ENCODE results near the gene SAMD3.
"Not testable (repeated sequence)": the region's sequence is repeated elsewhere in the genome, so short reads cannot be mapped to it uniquely, and the experiment has no call there.

Gene SAMD3, protein sequence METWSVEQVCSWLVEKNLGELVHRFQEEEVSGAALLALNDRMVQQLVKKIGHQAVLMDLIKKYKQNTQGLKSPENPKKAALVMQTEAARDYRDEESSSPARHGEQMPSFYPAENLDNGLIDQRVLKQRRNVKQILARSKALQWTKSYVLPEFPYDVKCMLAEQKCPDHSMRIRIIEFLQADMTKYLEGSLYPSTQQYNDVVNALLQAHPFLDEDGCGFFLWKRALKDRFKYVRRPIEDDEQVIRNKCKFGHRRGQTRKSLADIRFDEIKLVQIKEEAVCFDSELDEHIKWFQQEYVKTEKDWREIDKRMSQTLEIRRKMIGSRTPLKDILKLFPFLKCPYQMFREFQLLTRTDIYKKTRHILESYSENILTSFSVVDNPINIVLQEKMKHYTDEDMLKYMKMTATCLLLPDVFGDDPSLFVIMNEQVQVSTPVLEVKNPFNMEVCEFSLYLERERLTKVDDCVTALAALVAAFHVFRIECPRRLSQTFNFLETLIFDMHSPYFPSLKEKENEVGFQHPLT

DNA sequence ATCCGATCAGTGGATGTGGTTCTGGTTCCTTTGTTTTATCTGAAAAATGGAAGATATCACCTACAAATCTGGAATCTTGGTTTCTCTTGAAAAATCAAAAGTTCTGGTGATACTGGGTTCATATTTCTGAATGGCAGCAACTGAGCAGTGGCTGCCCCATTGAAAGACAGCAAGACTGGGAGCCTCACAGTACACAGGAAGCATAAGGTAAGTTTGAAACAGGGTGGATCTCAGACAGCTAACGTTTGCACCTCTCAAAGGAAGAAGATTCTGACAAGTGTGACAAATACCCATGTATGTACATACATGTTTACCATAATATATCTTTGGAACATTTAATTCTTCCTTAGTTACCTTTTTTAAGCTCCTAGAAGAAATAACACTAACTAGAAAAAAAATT is at the start of gene SAMD3:
SAMD3 (minus strand) TSS at position 177 of the 400 bp plus-strand sequence. CDS start 7,678 bp downstream, outside the sequence.
- Histone ChIP-seq H3K4me3 (ENCODE audit: low read depth, low read length) (no peak within 1 kb of the TSS), H3K27me3 (ENCODE audit: insufficient read depth, low read depth, severe bottlenecking) (no peaks in the 10 kb centered on the region), H3K9me3 (ENCODE audit: severe bottlenecking) (no peaks in the 10 kb centered on the region), H3K36me3 (no peaks in the 10 kb centered on the region), H3K27ac (no peak within 1 kb of the TSS)
- DNase-seq = no peak
- TF ChIP-seq, protein P1, sequence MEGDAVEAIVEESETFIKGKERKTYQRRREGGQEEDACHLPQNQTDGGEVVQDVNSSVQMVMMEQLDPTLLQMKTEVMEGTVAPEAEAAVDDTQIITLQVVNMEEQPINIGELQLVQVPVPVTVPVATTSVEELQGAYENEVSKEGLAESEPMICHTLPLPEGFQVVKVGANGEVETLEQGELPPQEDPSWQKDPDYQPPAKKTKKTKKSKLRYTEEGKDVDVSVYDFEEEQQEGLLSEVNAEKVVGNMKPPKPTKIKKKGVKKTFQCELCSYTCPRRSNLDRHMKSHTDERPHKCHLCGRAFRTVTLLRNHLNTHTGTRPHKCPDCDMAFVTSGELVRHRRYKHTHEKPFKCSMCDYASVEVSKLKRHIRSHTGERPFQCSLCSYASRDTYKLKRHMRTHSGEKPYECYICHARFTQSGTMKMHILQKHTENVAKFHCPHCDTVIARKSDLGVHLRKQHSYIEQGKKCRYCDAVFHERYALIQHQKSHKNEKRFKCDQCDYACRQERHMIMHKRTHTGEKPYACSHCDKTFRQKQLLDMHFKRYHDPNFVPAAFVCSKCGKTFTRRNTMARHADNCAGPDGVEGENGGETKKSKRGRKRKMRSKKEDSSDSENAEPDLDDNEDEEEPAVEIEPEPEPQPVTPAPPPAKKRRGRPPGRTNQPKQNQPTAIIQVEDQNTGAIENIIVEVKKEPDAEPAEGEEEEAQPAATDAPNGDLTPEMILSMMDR (IDR thresholded peaks at IDR 0.05; ENCODE audit: low read depth, low read length) = no peak

DNA sequence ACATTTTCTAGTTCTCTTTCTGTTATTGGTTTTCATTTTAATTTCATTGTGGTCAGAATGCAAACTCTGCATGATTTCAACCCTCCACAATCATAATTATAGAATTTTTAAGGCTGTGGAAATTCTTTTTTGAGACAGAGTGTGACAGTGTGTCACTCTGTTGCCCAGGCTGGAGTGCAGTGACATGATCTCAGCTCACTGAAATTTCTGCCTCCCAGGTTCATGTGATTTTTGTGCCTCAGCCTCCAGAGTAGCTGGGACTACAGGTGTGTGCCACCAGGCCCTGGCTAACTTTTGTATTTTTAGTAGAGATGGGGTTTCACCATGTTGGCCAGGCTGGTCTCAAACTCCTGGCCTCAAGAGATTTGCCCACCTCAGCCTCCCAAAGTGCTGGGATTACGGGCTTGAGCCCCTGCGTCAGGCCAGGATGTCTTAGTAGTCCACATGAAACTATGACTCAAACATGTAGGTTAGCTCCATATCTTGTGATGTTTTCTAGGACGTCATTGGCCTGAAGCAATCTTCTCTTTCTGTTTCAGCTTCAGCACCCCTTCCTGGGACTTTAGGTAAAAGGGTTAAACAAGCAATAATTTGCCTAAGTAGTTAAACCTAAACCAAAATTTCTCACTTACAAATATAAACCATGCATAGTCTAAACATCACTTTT is 47.4 kb upstream of the SAMD3 start:
- TF ChIP-seq, protein P1 (IDR thresholded peaks at IDR 0.05; ENCODE audit: low read depth, low read length) = no peak

DNA sequence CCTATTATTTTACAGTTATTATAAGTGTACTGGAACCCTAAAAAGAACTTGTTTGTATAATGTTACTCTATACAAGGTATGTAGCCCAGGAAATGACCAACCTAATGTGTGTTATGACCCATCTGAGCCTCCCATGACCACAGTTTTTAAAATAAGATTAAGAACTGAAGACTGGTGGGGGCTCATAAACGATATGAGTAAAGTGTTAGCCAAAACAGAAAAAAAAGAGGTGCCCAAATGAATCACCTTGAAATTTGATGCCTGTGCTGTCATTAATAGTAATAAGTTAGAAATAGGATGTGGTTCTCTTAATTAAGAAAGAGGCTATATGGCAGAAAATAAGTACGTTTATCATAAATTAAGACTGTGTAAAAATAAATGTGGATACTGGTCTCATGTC is 42.8 kb upstream of the SAMD3 start:
- H3K27me3 ChIP-seq (ENCODE audit: insufficient read depth, low read depth, severe bottlenecking); H3K36me3 ChIP-seq; H3K4me3 ChIP-seq (ENCODE audit: low read depth, low read length); H3K27ac ChIP-seq; H3K9me3 ChIP-seq (ENCODE audit: severe bottlenecking); DNase-seq: not testable (repeated sequence)

More for the DNA sequence above, 47.4 kb upstream of the SAMD3 start:
- no peaks in the 10 kb centered on the region for H3K36me3 ChIP-seq
- H3K27me3 ChIP-seq (ENCODE audit: insufficient read depth, low read depth, severe bottlenecking) = no peaks in the 10 kb centered on the region
- H3K27ac ChIP-seq = no peak overlapping the region
- DNase-seq = no peak
- H3K4me3 ChIP-seq (ENCODE audit: low read depth, low read length) = no peak overlapping the region
- no peaks in the 10 kb centered on the region for H3K9me3 ChIP-seq (ENCODE audit: severe bottlenecking)

DNA sequence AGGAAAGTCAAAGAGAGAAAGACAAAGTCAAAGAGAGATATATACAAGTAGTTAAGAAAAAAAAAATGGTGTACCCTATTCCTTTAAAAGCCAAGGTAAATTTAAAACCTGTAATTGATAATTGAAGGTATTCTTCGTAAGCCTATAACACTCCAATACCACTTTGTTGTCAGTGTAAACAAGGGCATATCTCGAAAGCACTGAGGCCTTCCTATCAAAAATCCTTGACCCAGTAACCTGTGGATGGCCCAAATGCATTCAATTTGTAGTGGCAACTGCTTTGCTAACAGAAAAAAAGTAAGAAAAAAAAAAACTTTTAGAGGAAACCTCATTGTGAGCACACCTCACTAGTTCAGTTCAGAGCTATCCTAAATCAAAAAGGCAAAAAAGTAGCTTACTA is 39.3 kb upstream of the SAMD3 start:
- no peaks in the 10 kb centered on the region for H3K36me3 ChIP-seq
- H3K9me3 ChIP-seq (ENCODE audit: severe bottlenecking) = no peaks in the 10 kb centered on the region
- H3K27ac ChIP-seq = no peak overlapping the region
- no peak overlapping the region for H3K4me3 ChIP-seq (ENCODE audit: low read depth, low read length)
- TF ChIP-seq, protein P1 (IDR thresholded peaks at IDR 0.05; ENCODE audit: low read depth, low read length) = no peak
- no peak for DNase-seq
- no peaks in the 10 kb centered on the region for H3K27me3 ChIP-seq (ENCODE audit: insufficient read depth, low read depth, severe bottlenecking)

DNA sequence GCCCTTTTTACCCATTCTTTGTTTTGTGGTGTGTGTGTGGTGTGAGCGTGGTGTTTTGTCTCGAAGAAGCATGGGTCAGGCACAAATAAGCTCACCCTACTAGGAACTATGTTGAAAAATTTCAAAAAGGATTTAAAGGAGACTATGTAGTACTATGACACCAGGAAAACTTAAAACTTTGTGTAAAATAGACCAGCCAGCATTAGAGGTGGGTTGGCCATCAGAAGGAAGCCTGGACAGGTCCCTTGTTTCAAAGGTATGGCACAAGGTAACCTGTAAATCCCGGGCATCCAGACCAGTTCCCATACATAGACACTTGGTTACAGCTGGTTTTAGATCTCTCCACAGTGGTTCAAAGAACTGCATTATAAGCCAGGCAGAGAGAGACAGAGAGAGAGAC is 38.8 kb upstream of the SAMD3 start:
- not testable (repeated sequence) for H3K4me3 ChIP-seq (ENCODE audit: low read depth, low read length); H3K27ac ChIP-seq; H3K27me3 ChIP-seq (ENCODE audit: insufficient read depth, low read depth, severe bottlenecking); DNase-seq; H3K36me3 ChIP-seq; H3K9me3 ChIP-seq (ENCODE audit: severe bottlenecking)

DNA sequence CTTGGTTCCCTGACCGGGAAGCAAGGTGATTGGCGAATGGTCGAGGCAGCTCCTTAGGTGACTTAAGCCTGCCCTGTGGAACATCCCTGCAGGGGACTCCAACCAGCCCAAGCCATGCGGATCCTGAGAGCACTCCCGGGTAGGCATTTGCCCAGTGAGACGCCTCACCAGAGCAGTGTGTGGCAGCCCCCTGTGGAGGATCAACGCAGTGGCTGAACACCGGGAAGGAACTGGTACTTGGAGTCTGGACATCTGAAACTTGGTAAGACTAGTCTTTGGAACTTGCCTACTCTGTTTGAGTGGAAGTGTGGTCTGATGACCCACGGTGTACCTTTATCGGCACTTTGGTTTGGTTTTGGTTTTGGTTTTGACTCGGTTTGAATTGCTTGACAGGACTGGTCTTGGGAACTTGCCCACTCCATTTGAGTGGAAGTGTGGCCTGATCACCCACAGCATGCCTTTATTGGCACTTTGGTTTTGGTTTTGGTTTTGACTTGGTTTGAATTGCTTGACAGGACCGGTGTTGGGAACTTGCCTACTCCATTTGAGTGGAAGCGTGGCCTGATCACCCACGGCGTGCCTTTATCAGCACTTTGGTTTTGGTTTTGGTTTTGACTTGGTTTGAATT is 38.0 kb upstream of the SAMD3 start:
- H3K4me3 ChIP-seq (ENCODE audit: low read depth, low read length); H3K9me3 ChIP-seq (ENCODE audit: severe bottlenecking); H3K27me3 ChIP-seq (ENCODE audit: insufficient read depth, low read depth, severe bottlenecking); H3K36me3 ChIP-seq; H3K27ac ChIP-seq; DNase-seq: not testable (repeated sequence)

DNA sequence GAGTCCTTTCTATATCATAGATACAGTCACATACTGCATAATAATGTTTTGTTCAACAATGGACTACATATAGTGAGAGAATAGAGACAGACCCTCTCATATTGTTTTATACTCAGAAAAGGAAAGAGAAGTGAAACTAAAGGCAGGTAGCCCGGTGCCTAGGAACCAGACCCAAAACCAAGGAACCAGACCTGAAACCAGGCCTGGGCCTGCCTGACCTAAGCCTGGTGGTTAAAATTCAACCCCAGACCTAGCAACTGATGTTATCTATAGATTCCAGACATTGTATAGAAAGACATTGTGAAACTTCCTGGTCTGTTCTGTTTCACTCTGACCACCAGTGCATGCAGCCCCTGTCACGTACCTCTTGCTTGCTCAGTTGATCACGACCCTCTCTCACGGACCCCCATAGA is 37.3 kb upstream of the SAMD3 start:
- not testable (repeated sequence) for H3K9me3 ChIP-seq (ENCODE audit: severe bottlenecking); H3K4me3 ChIP-seq (ENCODE audit: low read depth, low read length); H3K36me3 ChIP-seq; DNase-seq; H3K27me3 ChIP-seq (ENCODE audit: insufficient read depth, low read depth, severe bottlenecking); H3K27ac ChIP-seq

Measured in WERI-Rb-1 (cell line).